Memory B cell (primary cell): ENCODE results near the gene ZNF428.
"Not testable (repeated sequence)": the region's sequence is repeated elsewhere in the genome, so short reads cannot be mapped to it uniquely, and the experiment has no call there.

ENCODE experiments used
- ATAC-seq: fragments of 150-1000 bp; cut with Tn5 transposase; 2 replicates; pipeline ENCODE4 v1.10.0; 2021; ENCODE audit warnings: low read depth, mild to moderate bottlenecking, moderate library complexity
- DNase-seq, 2 donors: peaks; one replicate each; pipeline ENCODE4 v3.0.0; 2022; ENCODE audit warnings: low spot score in 2 of 2
- H3K27ac Mint-ChIP-seq: one replicate; pipeline ENCODE4 v1.8.0; 2022; ENCODE audit warnings: mild to moderate bottlenecking, moderate library complexity, mixed read lengths
- H3K27me3 Mint-ChIP-seq: one replicate; pipeline ENCODE4 v1.8.0; 2022; ENCODE audit warnings: mixed read lengths
- H3K36me3 Mint-ChIP-seq: one replicate; pipeline ENCODE4 v1.8.0; 2022; ENCODE audit warnings: mild to moderate bottlenecking, mixed read lengths
- H3K4me1 Mint-ChIP-seq: one replicate; pipeline ENCODE4 v1.8.0; 2022; ENCODE audit warnings: mixed read lengths
- H3K4me3 Mint-ChIP-seq: one replicate; pipeline ENCODE4 v1.8.0; 2022; ENCODE audit warnings: mild to moderate bottlenecking, moderate library complexity, mixed read lengths
- H3K9me3 Mint-ChIP-seq: one replicate; pipeline ENCODE4 v1.8.0; 2022; ENCODE audit warnings: mixed read lengths

ZNF428 gene

GRCh38 chr19:43618921-43619261 is 538 bp downstream of the ZNF428 start:
- H3K4me1 Mint-ChIP-seq, result peaks cover 14% of the 10 kb centered on the region
- peak; percentile 14 for ATAC-seq

GRCh38 chr19:43616954-43617353 is 2.5 kb downstream of the ZNF428 start:
- ATAC-seq (no peak), DNase-seq (no peak)
- Mint-ChIP-seq H3K36me3 (peaks cover 17% of the 10 kb centered on the region), H3K4me3 (no peak overlapping the region), H3K27ac (no peak overlapping the region), H3K9me3 (no peaks in the 10 kb centered on the region), H3K27me3 (no peaks in the 10 kb centered on the region), H3K4me1 (peaks cover 18% of the 10 kb centered on the region)

More at GRCh38 chr19:43618921-43619261, 538 bp downstream of the ZNF428 start:
- Mint-ChIP-seq H3K4me3 (peak overlapping the region; percentile 98), H3K9me3 (no peaks in the 10 kb centered on the region), H3K27ac (peak overlapping the region; percentile 94), H3K27me3 (no peaks in the 10 kb centered on the region), H3K36me3 (peaks cover 3% of the 10 kb centered on the region)
- DNase-seq, result no peak

GRCh38 chr19:43616306-43616705 is 3.1 kb downstream of the ZNF428 start:
- no peak for DNase-seq
- peaks cover 18% of the 10 kb centered on the region for H3K36me3 Mint-ChIP-seq
- H3K4me3 Mint-ChIP-seq, result no peak overlapping the region
- H3K27ac Mint-ChIP-seq, result no peak overlapping the region
- ATAC-seq, result no peak
- H3K9me3 Mint-ChIP-seq, result no peaks in the 10 kb centered on the region
- no peaks in the 10 kb centered on the region for H3K27me3 Mint-ChIP-seq
- peaks cover 20% of the 10 kb centered on the region for H3K4me1 Mint-ChIP-seq

- Mint-ChIP-seq H3K27me3 (no peaks in the 10 kb centered on the region), H3K4me1 (peaks cover 11% of the 10 kb centered on the region), H3K36me3 (peaks cover 25% of the 10 kb centered on the region), H3K4me3 (no peak overlapping the region), H3K9me3 (no peaks in the 10 kb centered on the region), H3K27ac (no peak overlapping the region)
- no peak for ATAC-seq
- no peak for DNase-seq
Measured at GRCh38 chr19:43612374-43612773, 7.1 kb downstream of the ZNF428 start.

- no peak within 1 kb of the TSS for H3K27ac Mint-ChIP-seq
- H3K36me3 Mint-ChIP-seq, result peaks cover 28% of the 10 kb centered on the region
- no peak for ATAC-seq
Measured at GRCh38 chr19:43611788-43612187, 7.6 kb downstream of the ZNF428 start, which contains the start of gene SRRM5. Gene SRRM5 (plus strand): TSS chr19:43612088. CDS start chr19:43612122, 34 bp downstream.

GRCh38 chr19:43610493-43610892 is 8.9 kb downstream of the ZNF428 start:
- Mint-ChIP-seq H3K36me3 (peaks cover 29% of the 10 kb centered on the region), H3K27me3 (no peaks in the 10 kb centered on the region)

More at GRCh38 chr19:43611788-43612187, 7.6 kb downstream of the ZNF428 start, which contains the start of gene SRRM5:
- Mint-ChIP-seq H3K4me3 (no peak within 1 kb of the TSS), H3K4me1 (peaks cover 11% of the 10 kb centered on the region), H3K9me3 (no peaks in the 10 kb centered on the region), H3K27me3 (no peaks in the 10 kb centered on the region)
- no peak for DNase-seq

GRCh38 chr19:43609872-43610271 is 9.6 kb downstream of the ZNF428 start:
- H3K4me1 Mint-ChIP-seq, result peaks cover 16% of the 10 kb centered on the region
- no peaks in the 10 kb centered on the region for H3K9me3 Mint-ChIP-seq
- H3K36me3 Mint-ChIP-seq, result peaks cover 30% of the 10 kb centered on the region
- H3K27me3 Mint-ChIP-seq, result no peaks in the 10 kb centered on the region
- ATAC-seq, result no peak
- no peak for DNase-seq
- no peak overlapping the region for H3K4me3 Mint-ChIP-seq
- no peak overlapping the region for H3K27ac Mint-ChIP-seq

More at GRCh38 chr19:43610493-43610892, 8.9 kb downstream of the ZNF428 start:
- ATAC-seq (no peak), DNase-seq (no peak)
- H3K4me1 Mint-ChIP-seq, result peaks cover 13% of the 10 kb centered on the region
- no peak overlapping the region for H3K27ac Mint-ChIP-seq
- no peaks in the 10 kb centered on the region for H3K9me3 Mint-ChIP-seq
- no peak overlapping the region for H3K4me3 Mint-ChIP-seq

- Mint-ChIP-seq H3K4me3 (no peak overlapping the region), H3K36me3 (peaks cover 20% of the 10 kb centered on the region), H3K4me1 (peaks cover 17% of the 10 kb centered on the region), H3K27me3 (no peaks in the 10 kb centered on the region), H3K9me3 (no peaks in the 10 kb centered on the region), H3K27ac (no peak overlapping the region)
- no peak for DNase-seq
- ATAC-seq, result no peak
Measured at GRCh38 chr19:43607238-43608205, 11.9 kb downstream of the ZNF428 start.

- H3K4me3 Mint-ChIP-seq, result no peak overlapping the region
- no peaks in the 10 kb centered on the region for H3K27me3 Mint-ChIP-seq
- H3K9me3 Mint-ChIP-seq, result no peaks in the 10 kb centered on the region
- no peak for DNase-seq
- no peak for ATAC-seq
- H3K36me3 Mint-ChIP-seq, result peaks cover 14% of the 10 kb centered on the region
- peaks cover 14% of the 10 kb centered on the region for H3K4me1 Mint-ChIP-seq
- no peak overlapping the region for H3K27ac Mint-ChIP-seq
Measured at GRCh38 chr19:43606569-43607229, 12.7 kb downstream of the ZNF428 start.

GRCh38 chr19:43605875-43606568 is 13.4 kb downstream of the ZNF428 start:
- no peak overlapping the region for H3K27ac Mint-ChIP-seq
- no peaks in the 10 kb centered on the region for H3K27me3 Mint-ChIP-seq
- ATAC-seq, result no peak
- H3K4me1 Mint-ChIP-seq, result peaks cover 14% of the 10 kb centered on the region
- no peak for DNase-seq
- H3K36me3 Mint-ChIP-seq, result peaks cover 14% of the 10 kb centered on the region
- H3K9me3 Mint-ChIP-seq, result no peaks in the 10 kb centered on the region
- no peak overlapping the region for H3K4me3 Mint-ChIP-seq

- H3K4me1 Mint-ChIP-seq, result peaks cover 26% of the 10 kb centered on the region
- H3K27me3 Mint-ChIP-seq, ATAC-seq, H3K4me3 Mint-ChIP-seq, H3K27ac Mint-ChIP-seq, DNase-seq, H3K9me3 Mint-ChIP-seq, H3K36me3 Mint-ChIP-seq: not testable (repeated sequence)
Measured at GRCh38 chr19:43600326-43600725, 19.1 kb downstream of the ZNF428 start.

GRCh38 chr19:43599635-43600295 is 19.7 kb downstream of the ZNF428 start:
- H3K27me3 Mint-ChIP-seq, result no peaks in the 10 kb centered on the region
- DNase-seq, result no peak
- H3K27ac Mint-ChIP-seq, result no peak overlapping the region
- no peak for ATAC-seq
- peaks cover 2% of the 10 kb centered on the region for H3K36me3 Mint-ChIP-seq
- H3K9me3 Mint-ChIP-seq, result no peaks in the 10 kb centered on the region
- H3K4me1 Mint-ChIP-seq, result peaks cover 27% of the 10 kb centered on the region
- H3K4me3 Mint-ChIP-seq, result no peak overlapping the region

- Mint-ChIP-seq H3K9me3 (no peaks in the 10 kb centered on the region), H3K4me1 (peaks cover 26% of the 10 kb centered on the region), H3K27ac (no peak overlapping the region), H3K4me3 (no peak overlapping the region), H3K36me3 (no peaks in the 10 kb centered on the region), H3K27me3 (no peaks in the 10 kb centered on the region)
- ATAC-seq (no peak), DNase-seq (no peak)
Measured at GRCh38 chr19:43598445-43599240, 20.8 kb downstream of the ZNF428 start.
